Activated CD4-positive, alpha-beta T cell treated with anti-CD3 and anti-CD28 coated beads for 1 hour (primary cell): Measurements from ENCODE around the gene ZNF385C.

Experiments
- DNase-seq: peaks from one replicate; pipeline ENCODE4 v3.0.0-alpha.2; 2020

The ZNF385C gene

GRCh38 chr17:42107124-42107523 is 8.9 kb upstream of the ZNF385C start:
- DNase-seq = no peak

DNA sequence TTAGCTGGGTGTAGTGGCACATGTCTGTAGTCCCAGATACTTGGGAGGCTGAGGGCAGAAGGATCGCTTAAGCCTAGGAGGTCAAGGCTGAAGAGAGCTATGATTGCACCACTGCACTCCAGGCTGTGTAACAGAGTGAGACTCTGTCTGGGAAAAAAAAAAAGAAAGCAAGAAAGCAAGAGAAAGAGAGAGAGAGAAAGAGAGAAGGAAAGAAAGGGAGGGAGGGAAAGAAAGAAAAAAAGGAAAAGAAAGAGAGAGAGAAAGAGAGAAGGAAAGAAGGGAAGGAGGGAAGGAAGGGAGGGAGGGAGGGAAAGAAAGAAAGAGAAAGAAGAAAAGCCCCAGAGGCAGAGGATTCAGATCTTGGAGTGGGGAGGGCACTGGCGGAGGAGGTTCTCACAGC is 7.7 kb upstream of the ZNF385C start:
- DNase-seq = no peak

GRCh38 chr17:42104264-42104663 is 6.0 kb upstream of the ZNF385C start:
- DNase-seq = no peak

DNA sequence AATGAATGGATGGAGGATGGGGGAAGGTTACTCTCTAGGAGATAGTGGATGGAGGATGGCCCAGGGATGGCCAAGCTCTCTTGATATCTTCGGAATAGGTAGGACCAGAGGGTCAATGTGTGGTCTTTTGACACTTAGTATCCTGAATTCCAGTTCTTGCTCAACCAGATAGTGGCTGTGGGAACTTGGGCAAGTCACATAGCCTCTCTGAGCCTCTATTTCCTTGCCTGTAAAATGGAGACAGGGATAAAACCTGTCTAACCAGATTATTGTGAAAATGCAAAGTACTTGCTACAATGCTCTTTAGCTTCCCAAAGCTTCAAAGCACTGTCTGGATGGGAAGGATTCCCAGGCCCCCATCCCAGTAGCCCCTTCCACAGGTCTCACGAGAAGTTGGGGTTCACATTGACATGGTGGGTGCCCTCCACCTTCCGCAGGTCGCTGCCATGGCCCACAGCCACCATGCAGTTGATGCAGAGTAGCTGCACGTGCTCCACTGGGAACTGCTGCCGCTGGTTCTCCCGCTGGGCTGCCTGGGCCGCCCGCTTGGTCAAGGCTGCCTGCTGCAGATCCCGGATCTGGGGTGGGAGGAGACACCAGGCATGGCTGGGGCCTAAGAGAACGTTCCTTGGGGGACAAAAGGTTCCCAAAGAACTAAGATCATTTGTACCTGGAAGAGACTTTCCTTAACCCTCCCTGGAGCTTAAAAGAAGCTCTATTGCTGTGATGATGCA is 5.1 kb upstream of the ZNF385C start:
- no peak for DNase-seq

DNA sequence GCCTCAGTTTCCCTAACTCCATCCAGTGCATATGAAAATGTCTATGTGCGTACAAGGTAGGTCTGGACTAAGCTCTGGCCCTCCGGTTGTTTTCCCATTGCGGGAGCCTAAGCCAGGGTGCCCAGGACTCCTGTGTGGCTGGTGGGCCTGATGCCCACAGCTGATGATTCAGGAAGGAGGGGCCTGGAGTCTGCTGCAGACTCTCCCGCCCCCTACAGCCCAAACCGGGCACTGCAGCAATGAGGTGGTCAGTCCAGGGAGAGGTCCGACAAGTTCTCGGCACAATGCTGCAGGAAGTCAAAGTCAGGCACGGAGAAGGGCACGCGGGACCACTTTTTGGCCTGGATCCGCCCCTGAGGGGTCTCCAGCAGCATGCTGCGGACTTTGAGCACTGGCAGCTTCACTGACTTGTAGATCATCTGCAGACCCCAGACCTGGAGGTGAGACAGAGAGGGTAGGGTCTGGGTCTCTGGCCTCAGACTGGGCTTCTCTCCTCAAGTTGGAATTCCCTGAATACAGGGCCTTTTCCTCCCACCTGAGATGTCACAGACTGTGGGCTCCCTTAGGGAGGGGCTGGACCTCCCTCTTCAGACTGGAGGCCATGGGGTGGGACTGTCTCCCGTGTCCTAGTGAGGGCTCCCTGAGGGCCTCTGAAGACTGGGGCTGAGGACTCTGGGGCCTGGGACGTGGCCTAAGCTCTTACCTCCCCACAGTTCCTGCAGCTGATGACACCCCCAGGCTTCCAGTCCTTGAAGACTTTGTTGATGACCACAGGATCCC is 3.4 kb upstream of the ZNF385C start:
- peak; percentile 36 for DNase-seq

- no peak for DNase-seq
These were observed 592 bp upstream of the ZNF385C start for GRCh38 chr17:42098730-42099399.

DNA sequence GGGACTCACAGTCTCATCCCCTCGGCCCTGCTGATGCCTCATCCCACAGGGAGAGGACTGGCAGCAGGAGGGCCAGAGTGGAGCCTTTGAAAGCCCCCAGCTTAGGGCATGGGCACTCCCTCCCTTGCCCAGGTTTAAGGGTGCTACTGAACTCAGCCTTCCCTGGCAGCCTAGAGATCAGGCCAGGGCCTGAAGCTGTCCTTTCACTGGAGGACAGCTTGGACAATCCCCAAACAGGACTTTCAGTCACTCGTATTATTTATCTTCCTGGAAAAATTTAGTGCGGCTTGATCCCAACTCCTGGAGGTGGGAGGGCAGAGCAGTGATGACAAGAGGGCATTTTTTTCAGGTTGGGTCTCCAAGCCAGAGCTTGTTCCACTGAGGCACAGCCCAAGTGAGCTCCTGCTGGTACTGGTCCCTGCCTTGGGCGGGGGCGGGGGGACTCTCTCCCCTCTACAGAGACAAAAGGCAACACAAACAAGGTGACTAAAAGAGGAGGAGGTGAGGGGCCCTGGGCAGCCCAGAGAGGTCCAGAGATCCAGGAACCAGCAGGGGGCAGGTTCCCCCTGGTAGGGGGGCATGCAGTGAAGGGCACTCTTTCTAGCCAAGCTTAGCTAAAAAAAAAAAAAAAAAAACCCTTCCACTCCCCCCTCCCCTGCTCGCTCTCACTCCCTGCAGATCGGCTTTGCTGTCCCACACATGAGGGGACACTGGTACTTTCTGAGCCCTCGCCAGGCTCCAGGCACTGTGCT is 1.7 kb downstream of the ZNF385C start:
- DNase-seq = no peak

DNA sequence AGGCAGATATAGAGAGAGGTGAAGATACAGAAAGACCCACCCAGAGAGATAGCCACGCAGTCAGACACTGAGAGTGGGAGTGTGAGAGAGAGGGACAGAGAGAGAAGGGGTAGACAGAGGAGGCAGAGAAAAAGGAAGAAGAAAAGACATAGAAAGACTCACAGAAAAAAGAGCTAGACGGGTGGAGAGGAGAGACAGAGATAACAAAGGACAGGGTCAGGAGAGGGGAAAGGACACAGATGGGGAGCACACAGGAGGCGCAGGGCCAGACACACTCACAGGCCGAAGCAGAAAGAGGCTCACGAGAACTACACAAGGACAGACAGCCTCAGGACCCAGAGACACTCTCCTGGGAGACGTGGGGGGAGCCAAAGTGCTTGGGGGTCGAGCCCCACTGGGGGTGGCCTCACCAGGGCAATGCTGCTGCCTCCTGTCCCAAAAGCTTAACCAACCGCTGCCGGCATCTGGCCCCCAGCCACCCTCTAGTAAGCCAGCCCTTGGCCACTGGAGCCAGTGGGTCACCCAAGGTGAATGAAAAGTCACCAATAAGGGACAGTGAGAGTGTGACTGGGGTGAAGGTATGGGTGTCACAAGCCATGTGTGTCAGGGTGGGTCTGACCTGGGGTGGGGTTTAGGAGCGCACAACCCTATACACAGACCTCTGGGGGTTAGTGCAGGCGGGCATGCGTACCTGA is 3.8 kb downstream of the ZNF385C start:
- DNase-seq = no peak

GRCh38 chr17:42092939-42093338 is 5.3 kb downstream of the ZNF385C start:
- DNase-seq = no peak

GRCh38 chr17:42090964-42091790 is 7.1 kb downstream of the ZNF385C start:
- no peak for DNase-seq

GRCh38 chr17:42088736-42089135 is 9.5 kb downstream of the ZNF385C start:
- DNase-seq = no peak

- no peak for DNase-seq
These were observed 10.3 kb downstream of the ZNF385C start for GRCh38 chr17:42087736-42088705.

- DNase-seq = no peak
These were observed 11.1 kb downstream of the ZNF385C start for GRCh38 chr17:42087042-42087701.

- DNase-seq = no peak
These were observed 16.6 kb downstream of the ZNF385C start for GRCh38 chr17:42081516-42082129.

GRCh38 chr17:42079541-42079940 is 18.7 kb downstream of the ZNF385C start:
- no peak for DNase-seq

GRCh38 chr17:42078396-42079043 is 19.8 kb downstream of the ZNF385C start:
- DNase-seq = no peak

DNA sequence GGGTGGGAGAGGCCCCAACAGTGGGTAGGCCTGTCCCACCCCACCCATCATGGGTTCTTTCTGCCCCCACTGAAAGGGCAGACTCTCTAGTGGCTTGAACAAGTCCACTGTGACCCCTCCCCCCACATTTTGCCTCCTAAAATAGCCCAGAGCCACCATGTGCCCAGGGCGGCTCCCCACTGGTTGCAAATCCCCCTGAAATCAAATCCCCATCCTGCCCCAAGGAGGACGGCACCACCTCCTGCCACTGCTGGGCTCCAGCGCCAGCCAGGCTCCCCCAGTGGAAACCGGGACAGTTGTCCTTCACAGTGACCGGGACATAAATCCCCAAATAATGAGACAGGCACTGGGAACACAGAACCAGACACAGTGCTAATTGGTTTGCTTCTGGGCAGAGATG is 20.5 kb downstream of the ZNF385C start:
- no peak for DNase-seq

- DNase-seq = no peak
These were observed 21.3 kb downstream of the ZNF385C start for GRCh38 chr17:42076797-42077559.
